GM19035 (cell line): ENCODE measurements around the gene CEP131.

ENCODE experiments used
- ATAC-seq: cut with Tn5 transposase; IDR thresholded peaks from one replicate; pipeline ENCODE4 v1.9.1; 2021; ENCODE audit not compliant: unreplicated experiment

The CEP131 gene

DNA sequence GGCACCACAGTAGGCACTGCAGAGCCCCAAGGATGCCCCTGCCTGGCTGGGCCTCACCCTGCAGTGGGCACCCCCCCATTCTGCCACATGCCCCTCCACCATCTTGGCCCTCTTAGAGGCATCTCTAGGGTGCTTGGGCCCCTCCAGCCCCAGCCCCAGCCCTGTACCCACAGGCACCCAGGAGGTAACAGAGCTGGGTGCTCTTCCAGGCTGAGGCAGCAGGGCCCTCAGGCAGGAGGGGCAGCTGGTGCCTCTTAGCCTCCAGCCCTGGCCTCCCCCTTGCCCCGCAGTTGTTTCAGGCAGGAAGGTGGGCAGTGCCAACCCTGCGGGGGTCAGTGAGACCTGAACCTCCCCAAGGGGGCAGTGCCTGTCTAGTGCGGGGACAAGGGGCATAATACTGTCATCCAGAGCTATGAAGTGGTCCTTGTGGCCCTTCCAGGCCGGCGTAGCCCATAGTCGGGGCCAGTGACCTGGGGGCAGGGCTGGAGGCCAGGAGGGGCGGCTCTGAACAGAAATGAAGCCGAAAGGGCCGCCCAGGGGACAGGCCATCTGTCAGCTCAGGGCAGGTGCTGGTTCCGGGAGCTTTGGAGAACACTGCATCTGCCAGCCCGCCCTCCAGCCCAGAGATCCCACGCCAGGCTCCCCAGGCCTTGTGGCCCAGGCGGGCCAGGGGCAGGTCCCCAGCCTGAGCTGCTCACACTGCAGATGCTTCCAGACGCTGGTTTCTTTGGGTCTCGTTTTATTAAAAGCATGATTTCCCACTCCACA is 51.9 kb downstream of the CEP131 start:
- no peak for ATAC-seq

- ATAC-seq = no peak
Measured at GRCh38 chr17:81169870-81170309, 52.9 kb downstream of the CEP131 start.

DNA sequence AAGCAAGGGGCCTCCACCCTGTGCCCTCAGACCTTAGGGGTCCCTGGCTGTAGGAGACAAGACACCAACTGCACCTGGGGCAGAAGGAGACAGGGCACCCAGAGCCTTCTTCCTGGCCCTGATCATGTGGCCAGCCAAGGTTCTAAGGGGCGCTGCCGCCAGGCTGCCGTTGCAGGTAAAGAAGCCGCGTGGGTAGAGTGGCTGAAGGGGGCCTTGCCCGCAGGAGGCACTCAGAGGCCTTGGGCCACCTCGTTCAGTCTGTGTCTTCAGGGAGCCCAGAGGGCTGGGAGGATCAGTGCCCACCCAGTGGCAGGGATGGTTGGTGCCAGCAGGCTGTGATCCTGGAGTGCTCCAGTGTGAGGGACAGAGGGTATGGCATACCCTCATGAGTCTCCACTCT is 55.1 kb downstream of the CEP131 start:
- no peak for ATAC-seq

GRCh38 chr17:81167194-81167524 is 55.6 kb downstream of the CEP131 start:
- ATAC-seq = no peak

- no peak for ATAC-seq
Measured at GRCh38 chr17:81166033-81166492, 56.7 kb downstream of the CEP131 start, which contains the start of gene AATK. Gene AATK, minus strand, starts transcription at chr17:81166221. Its CDS starts 229 bp downstream, at chr17:81165992.

DNA sequence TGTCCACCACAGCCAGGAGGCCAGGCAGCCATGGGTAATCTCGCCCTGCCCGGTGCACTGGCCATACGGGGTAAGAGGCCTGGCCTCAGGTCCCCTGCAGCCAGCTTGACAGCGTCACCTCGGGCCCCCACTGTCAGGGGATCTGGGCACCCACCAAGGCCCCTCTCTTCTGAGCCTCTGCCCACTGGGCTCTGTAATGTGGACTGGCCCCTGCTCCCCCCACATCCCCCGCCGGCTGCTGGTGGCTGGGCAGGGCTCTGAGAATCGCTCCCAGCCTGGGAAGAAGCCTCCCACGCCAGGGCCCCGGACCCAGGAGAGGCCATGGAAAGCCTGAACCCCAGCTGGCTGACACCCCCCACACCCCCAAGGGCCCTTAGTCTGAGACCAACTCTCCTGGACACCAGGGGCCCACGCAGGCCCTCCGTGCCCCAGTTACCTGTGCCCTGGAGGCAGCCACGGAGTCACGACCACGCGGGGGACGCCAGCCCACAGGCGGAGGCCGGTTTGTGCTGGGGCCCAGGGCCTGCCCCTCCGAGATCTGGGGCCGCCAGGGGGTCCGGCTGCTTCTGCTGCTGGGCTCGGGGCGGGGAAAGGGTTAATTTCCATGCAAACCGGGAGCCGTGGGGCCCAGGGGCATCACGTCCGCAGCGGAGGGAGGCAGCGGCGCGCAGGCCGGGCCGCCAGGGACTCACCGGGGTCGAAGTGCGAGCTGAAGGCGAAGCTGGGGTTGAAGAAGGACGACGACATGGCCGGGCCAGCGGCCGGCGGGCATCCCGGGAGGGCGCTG is 57.3 kb downstream of the CEP131 start, which contains the start of gene PVALEF:
Gene PVALEF, plus strand, starts transcription at position 262 of the 787 bp plus-strand sequence. CDS start 15,720 bp downstream, outside the sequence.
- ATAC-seq = no peak

DNA sequence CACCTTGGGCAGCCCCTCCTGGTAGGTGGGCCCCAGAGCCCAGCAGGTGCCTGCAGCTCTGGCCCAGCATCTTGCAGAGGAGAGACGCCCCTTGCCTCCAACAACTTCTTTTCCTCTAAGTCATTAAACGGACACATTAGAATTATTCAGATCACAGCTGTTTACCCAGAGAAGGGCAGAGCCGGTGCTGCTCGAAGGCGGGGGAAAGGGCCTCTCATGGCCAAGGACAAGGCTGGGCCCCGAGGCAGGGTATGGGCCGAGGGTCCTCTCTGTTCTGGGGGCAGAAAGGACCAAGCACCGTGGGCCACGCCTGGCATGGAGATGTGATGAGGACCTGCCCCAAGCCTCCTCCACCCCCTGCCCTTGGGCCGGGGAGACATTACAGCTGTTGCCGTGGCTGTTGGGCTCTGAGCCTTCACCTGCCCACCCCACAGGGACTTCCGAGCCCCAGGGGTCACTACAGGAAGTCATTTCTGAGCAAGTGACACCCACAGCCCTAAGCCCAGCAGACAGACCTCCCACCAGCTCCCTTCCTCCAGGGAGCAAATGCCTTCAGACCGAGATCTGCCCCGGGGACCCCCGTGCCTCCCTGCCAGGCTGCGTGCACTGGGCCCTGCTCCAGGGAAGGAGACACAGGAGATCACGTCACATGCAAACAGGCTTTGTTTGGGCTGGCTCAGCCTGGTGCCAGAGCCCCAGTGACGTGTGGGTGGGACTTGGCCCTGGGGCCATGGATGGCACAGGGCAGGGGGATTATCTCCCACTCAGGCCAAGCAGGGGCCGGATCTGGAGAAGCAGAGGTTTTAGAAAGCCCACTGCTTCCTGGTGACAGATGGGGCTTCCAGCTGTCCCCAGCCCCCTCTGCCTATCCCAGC is 58.2 kb downstream of the CEP131 start:
- no peak for ATAC-seq

DNA sequence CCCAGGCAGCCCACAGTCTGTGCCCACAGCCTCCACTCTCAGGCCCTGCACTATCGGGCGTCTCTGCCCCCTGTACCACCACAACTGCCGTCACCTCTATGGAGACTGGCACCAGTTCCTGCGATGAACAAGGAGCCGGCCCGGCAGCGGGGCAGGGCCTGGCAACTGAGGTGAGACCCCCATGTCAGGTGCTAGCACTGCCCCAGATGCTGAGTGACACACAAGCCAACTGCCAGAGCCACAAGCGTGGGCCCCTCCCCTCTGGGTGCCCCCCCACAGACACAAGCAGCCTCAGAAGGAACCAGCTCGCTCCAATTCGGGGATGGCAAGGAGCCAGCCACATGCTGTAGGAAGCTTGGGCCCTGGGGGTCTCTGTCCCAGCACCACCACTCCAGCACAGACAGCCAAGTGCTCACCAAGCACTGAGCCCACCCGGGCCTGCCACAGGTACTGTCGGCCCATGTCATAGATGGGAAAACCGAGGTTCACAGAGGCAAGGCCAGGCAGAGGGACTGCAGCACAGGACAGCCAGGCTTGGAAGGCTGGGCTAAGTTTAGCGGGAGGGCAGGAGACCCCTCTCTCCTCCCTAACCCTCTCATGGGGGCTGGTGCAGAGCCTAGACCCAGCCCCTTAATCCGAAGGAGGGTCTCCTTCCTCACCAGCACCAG is 58.9 kb downstream of the CEP131 start:
- no peak for ATAC-seq

- no peak for ATAC-seq
Measured at GRCh38 chr17:81163051-81163695, 59.6 kb downstream of the CEP131 start.

- ATAC-seq = no peak
Measured at GRCh38 chr17:81162491-81162890, 60.3 kb downstream of the CEP131 start.

GRCh38 chr17:81161972-81162371 is 60.8 kb downstream of the CEP131 start:
- no peak for ATAC-seq

DNA sequence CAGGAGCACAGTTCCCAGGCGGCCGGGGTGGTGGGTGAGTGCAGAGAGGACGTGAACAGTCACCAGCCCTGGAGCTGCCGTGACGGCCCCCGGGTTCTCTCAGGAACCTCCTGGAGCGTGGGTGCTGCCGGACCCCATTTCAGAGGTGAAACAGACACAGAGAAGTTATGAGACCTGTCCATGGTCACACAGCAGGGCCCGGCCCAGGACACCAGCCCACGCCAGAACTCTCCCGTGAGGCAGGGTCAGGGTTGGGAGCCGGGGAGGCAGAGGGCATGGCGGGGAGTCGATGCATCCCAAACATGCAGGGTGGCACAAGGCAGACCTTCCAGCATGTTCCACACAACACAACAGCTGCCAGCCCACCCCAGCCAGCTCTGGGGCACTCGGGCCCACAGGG is 61.2 kb downstream of the CEP131 start:
- ATAC-seq = no peak

GRCh38 chr17:81160747-81161453 is 61.9 kb downstream of the CEP131 start:
- no peak for ATAC-seq

DNA sequence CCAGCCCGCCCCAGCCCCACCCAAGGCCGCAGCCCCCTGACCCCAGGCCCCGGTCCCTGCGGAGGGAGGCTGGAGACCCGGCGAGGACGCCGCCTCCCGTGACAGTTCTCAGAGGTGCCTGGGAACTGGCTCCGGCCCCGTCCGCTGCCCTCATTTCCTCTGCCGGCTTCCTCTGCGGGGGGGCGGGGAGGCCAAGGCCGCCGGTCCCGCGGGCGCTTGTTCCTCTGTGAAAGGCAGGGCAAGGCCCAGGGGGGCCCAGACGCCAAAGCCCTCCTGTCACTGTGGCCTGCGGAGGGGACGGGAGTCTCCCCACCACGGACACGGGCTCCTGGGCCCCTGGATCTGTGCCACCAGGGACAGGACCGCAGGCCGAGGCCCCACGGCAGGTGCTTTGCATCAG is 62.5 kb downstream of the CEP131 start:
- no peak for ATAC-seq

- ATAC-seq = no peak
Measured at GRCh38 chr17:81159611-81160265, 63.0 kb downstream of the CEP131 start.

DNA sequence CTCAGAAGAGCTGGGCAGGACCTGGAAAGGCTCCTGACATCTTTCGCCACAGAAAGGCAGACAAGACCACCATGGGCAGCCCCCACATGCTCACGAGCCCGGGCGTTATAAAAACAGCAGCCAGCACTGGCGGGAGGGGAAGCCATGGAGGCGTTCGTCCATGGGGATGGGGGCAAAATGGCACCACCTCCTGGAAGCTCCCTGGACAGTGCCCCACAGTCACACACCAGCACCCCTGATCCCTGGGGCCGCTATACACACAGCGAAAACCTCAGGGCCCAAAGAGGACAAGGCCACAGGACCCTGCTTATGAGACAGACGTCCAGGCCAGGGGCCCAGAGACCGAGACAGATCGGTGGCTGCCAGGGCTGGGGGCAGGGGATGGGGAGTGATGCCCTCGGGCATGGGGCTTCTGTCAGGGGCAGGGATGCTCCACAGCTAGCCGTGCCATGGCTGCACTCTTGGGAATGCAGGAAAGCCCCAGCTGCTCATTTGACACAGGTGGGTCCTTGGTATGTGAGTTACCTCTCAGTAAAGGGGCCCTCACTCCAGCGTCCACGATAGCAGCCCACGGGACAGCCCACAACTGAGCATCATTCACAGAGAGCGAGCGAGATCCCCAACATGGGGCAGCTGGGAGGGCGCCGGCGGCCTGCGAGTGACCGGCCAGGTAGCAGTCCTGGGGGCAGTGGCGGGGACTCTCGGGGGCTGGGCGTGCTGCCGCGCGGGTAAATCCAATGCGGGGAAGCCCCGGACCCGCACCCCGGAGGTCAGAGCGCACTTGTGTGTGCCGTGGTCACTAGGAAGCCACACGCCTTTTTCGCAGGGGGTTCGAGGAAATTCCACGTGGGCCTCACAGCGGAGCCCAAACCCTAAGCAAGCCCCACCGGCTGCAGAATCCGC is 63.8 kb downstream of the CEP131 start:
- ATAC-seq = no peak

- ATAC-seq = no peak
Measured at GRCh38 chr17:81157848-81158687, 64.7 kb downstream of the CEP131 start.
